GM23338 (cell line): Measurements from ENCODE around the gene YIPF3.

Experiments
- CREB1 ChIP-seq: fragments of 250-450 bp; sonication (Bioruptor Pico); IDR thresholded peaks from 2 replicates; pipeline ENCODE4 v1.5.0; 2020; ENCODE audit warnings: low read depth, mild to moderate bottlenecking, moderate library complexity
- CTCF ChIP-seq, 2 experiments: fragments of 200-600 bp in 1 of 2; sonication (generic) in 1 of 2; conservative IDR thresholded peaks; 2 replicates each; pipeline versions ENCODE4 v1.5.1 to v1.6.1; 2016 to 2017; ENCODE audit warnings: antibody characterized with exemption in 2 of 2, low read depth in 2 of 2, mild to moderate bottlenecking in 2 of 2, moderate library complexity in 1 of 2
- EZH2 ChIP-seq: fragments of 200-600 bp; sonication (generic); IDR thresholded peaks from one replicate; pipeline ENCODE4 v1.8.0; 2017; ENCODE audit warnings: antibody characterized with exemption, mild to moderate bottlenecking, low read depth; ENCODE audit not compliant: unreplicated experiment
- EZH2phosphoT487 ChIP-seq: fragments of 200-600 bp; sonication (generic); IDR thresholded peaks from one replicate; pipeline ENCODE4 v1.8.1; 2018; ENCODE audit warnings: antibody characterized with exemption; ENCODE audit not compliant: unreplicated experiment
- JUNB ChIP-seq: IDR thresholded peaks from one replicate; pipeline ENCODE4 v1.6.1; 2016; ENCODE audit warnings: antibody characterized with exemption; ENCODE audit not compliant: unreplicated experiment
- NANOG ChIP-seq: IDR thresholded peaks from 2 replicates; pipeline ENCODE4 v1.6.1; 2016; ENCODE audit warnings: antibody characterized with exemption, borderline replicate concordance
- POLR2AphosphoS5 ChIP-seq: IDR thresholded peaks from 2 replicates; pipeline ENCODE4 v1.6.1; 2016; ENCODE audit warnings: antibody characterized with exemption, low read depth
- REST ChIP-seq: IDR thresholded peaks from one replicate; pipeline ENCODE4 v1.6.1; 2018; ENCODE audit warnings: antibody characterized with exemption; ENCODE audit not compliant: unreplicated experiment
- STAT1 ChIP-seq: IDR thresholded peaks from one replicate; pipeline ENCODE4 v1.6.1; 2016; ENCODE audit warnings: antibody characterized with exemption; ENCODE audit not compliant: unreplicated experiment
- ZNF114 ChIP-seq: fragments of 250-450 bp; sonication (Bioruptor Pico); IDR thresholded peaks from 2 replicates; pipeline ENCODE4 v1.5.0; 2020; ENCODE audit warnings: mild to moderate bottlenecking, moderate library complexity
- ZNF331 ChIP-seq: fragments of 250-450 bp; sonication (Bioruptor Pico); IDR thresholded peaks from 2 replicates; pipeline ENCODE4 v1.5.0; 2020; ENCODE audit warnings: low read depth, mild to moderate bottlenecking, moderate library complexity

- TF ChIP-seq CTCF (conservative IDR thresholded peaks at IDR 0.05; ENCODE audit: low read depth in 2 of 2) (no peak), CREB1 (no peak), POLR2AphosphoS5 (no peak), REST (no peak), ZNF331 (CRISPR knock-in tag) (no peak), EZH2 (no peak), EZH2phosphoT487 (no peak), STAT1 (no peak), JUNB (no peak), NANOG (no peak), ZNF114 (CRISPR knock-in tag) (no peak)
Observed at GRCh38 chr6:43503443-43503842, 13.3 kb downstream of the YIPF3 start.
